Tibial nerve (tissue), 4 donors: ENCODE results near the gene ZNF217.
"Not testable (repeated sequence)": the region's sequence is repeated elsewhere in the genome, so short reads cannot be mapped to it uniquely, and the experiment has no call there.

ENCODE experiments used
- EP300 ChIP-seq, 2 donors: sonication (generic); formaldehyde crosslinking; IDR thresholded peaks; one replicate each; pipeline ENCODE4 v1.6.1; 2017; ENCODE audit warnings: antibody characterized with exemption in 2 of 2, mild to moderate bottlenecking in 1 of 2
- POLR2A ChIP-seq, 2 donors: fragments of 450-650 bp; IDR thresholded peaks; one replicate each; pipeline ENCODE4 v1.6.1; 2017; ENCODE audit warnings: antibody characterized with exemption in 2 of 2, mild to moderate bottlenecking in 2 of 2, moderate library complexity in 2 of 2
- TF ChIP-seq, protein P1 (sequence below), 5 experiments: fragments of 200-600 bp in 3 of 5; fragments of 450-650 bp in 2 of 5; sonication (generic) in 3 of 5; IDR thresholded peaks; one replicate each; pipeline ENCODE4 v1.5.1; 2016 to 2019; ENCODE audit warnings: antibody characterized with exemption in 5 of 5, mild to moderate bottlenecking in 3 of 5, moderate library complexity in 2 of 5

GRCh38 chr20:53628758-53629157, 35.1 kb upstream of the ZNF217 start:
- TF ChIP-seq, protein P1, sequence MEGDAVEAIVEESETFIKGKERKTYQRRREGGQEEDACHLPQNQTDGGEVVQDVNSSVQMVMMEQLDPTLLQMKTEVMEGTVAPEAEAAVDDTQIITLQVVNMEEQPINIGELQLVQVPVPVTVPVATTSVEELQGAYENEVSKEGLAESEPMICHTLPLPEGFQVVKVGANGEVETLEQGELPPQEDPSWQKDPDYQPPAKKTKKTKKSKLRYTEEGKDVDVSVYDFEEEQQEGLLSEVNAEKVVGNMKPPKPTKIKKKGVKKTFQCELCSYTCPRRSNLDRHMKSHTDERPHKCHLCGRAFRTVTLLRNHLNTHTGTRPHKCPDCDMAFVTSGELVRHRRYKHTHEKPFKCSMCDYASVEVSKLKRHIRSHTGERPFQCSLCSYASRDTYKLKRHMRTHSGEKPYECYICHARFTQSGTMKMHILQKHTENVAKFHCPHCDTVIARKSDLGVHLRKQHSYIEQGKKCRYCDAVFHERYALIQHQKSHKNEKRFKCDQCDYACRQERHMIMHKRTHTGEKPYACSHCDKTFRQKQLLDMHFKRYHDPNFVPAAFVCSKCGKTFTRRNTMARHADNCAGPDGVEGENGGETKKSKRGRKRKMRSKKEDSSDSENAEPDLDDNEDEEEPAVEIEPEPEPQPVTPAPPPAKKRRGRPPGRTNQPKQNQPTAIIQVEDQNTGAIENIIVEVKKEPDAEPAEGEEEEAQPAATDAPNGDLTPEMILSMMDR (IDR thresholded peaks at IDR 0.05) = not testable (repeated sequence)
- not testable (repeated sequence) for TF ChIP-seq EP300, POLR2A (IDR thresholded peaks at IDR 0.05)
